Adrenal gland (tissue), 12 donors: Measurements from ENCODE around the gene ARHGEF33. TPM values are rescaled to one million over a fixed set of nuclear protein-coding genes. Genes with fewer than 3 reads are reported as not detected.

Source experiments
- DNase-seq, 7 donors: peaks; one replicate each; pipeline ENCODE4 v3.0.0-alpha.2; 2019 to 2020
- H3K27ac ChIP-seq, 5 donors: fragments of 200-600 bp; sonication (generic) in 4 of 5; 1 replicate in 3 of 5; 2 replicates in 2 of 5; pipeline versions ENCODE4 v1.5.1 to v1.8.0; 2016 to 2020; ENCODE audit warnings: mild to moderate bottlenecking in 1 of 5
- H3K27me3 ChIP-seq: fragments of 200-600 bp; 2 replicates; pipeline ENCODE4 v1.8.0; 2021
- H3K36me3 ChIP-seq, 2 donors: fragments of 200-600 bp; replicated peaks in 1 of 2; 1 replicate in 1 of 2; 2 replicates in 1 of 2; pipeline versions ENCODE4 v1.5.1 to v1.8.0; 2018 to 2022
- H3K4me1 ChIP-seq, 2 donors: fragments of 200-600 bp; replicated peaks in 1 of 2; 1 replicate in 1 of 2; 2 replicates in 1 of 2; pipeline versions ENCODE4 v1.5.1 to v1.8.0; 2018 to 2021
- H3K4me3 ChIP-seq, 4 donors: fragments of 200-600 bp; sonication (generic) in 3 of 4; one replicate each; pipeline ENCODE4 v1.5.1; 2016 to 2018
- H3K9me3 ChIP-seq, 3 donors: fragments of 200-600 bp; sonication (generic) in 1 of 3; replicated peaks in 1 of 3; 1 replicate in 2 of 3; 2 replicates in 1 of 3; pipeline versions ENCODE4 v1.5.1 to v1.8.0; 2016 to 2021
- CTCF ChIP-seq, 6 experiments: fragments of 450-650 bp in 4 of 6; fragments of 200-600 bp in 2 of 6; sonication (generic) in 1 of 6; IDR thresholded peaks; 1 replicate in 5 of 6; 2 replicates in 1 of 6; pipeline versions ENCODE4 v1.5.1 to v1.8.0; 2016 to 2021; ENCODE audit warnings: antibody characterized with exemption in 6 of 6, mild to moderate bottlenecking in 2 of 6, moderate library complexity in 1 of 6
- POLR2A ChIP-seq, 2 donors: fragments of 450-650 bp; IDR thresholded peaks; one replicate each; pipeline ENCODE4 v1.6.1; 2017; ENCODE audit warnings: antibody characterized with exemption in 2 of 2, mild to moderate bottlenecking in 2 of 2, moderate library complexity in 1 of 2
- WGBS, 4 donors: extraction: QIAGEN DNeasy Blood & Tissue Kit in 2 of 4; methylation state at CpG; one replicate each; pipeline versions ENCODE4 v1.1.5 to v1.1.7; 2013 to 2017; 5-methylcytosine and 5-hydroxymethylcytosine counted together
- intact Hi-C, 2 donors: fragments of 100-400 bp; cut with DNase I; formaldehyde crosslinking; loops; one replicate each; pipeline versions ENCODE4 v1.14.1 to v1.15.0; 2022 to 2023
- polyA plus RNA-seq, 3 donors: library from polyadenylated mRNA; stranded (reverse); fragments of 200-250 nt in 2 of 3; fragments of 350-450 nt in 1 of 3; fragmentation: Illumina TruSeq in 1 of 3; extraction: RNeasy Lipid Tissue Mini Kit (QIAGEN cat#74804) in 1 of 3; gene quantifications; one replicate each; pipeline ENCODE4 v1.2.3, GENCODE V29; 2013 to 2014
- total RNA-seq, 9 donors: library from RNA; depleted of rRNA in 4 of 9; stranded (reverse); fragments of >200 nt in 4 of 9; fragments of 120-200 nt in 1 of 9; fragmentation: NEBNext Ultra II Directional in 1 of 9; extraction: Animal tissue kit (Norgen Biotek cat#: 25700) in 1 of 9; gene quantifications; one replicate each; pipeline versions ENCODE4 v1.1.0 to v1.2.4, GENCODE V29; 2013 to 2023
- donor health status: healthy with polysubstance abuse.
- donor health status: Bipolar disorder and iron deficiency.
- donor health status: DM: yes; HTN: yes; CAD: no.
- donor health status: DM: no; HTN: no; CAD: no.
- donor health status: DM: no; HTN: no; CAD: no.
- donor health status: DM: yes; HTN: yes; CAD: no.

Gene ARHGEF33
- total and polyA plus RNA-seq, 12 donors = 0.49 to 8.3 (median 1.9) TPM

- no peak for TF ChIP-seq CTCF (IDR thresholded peaks at IDR 0.05)
- Histone ChIP-seq H3K36me3 (no peaks in the 10 kb centered on the region), H3K27me3 (no peaks in the 10 kb centered on the region), H3K9me3 (no peaks in the 10 kb centered on the region), H3K4me1 (no peaks in the 10 kb centered on the region), H3K27ac (no peak overlapping the region), H3K4me3 (no peak overlapping the region)
- DNase-seq = no peak
- 88 to 98% (median 93%) methylated on average over 2 of the region's 2 CpGs for WGBS, 4 donors
- intact Hi-C loops = no loop called here
These were observed 33.2 kb downstream of the ARHGEF33 start for GRCh38 chr2:38922902-38923301.

- no peak for DNase-seq
- intact Hi-C loops = no loop called here
- no peak overlapping the region for H3K27ac ChIP-seq
- TF ChIP-seq CTCF (IDR thresholded peaks at IDR 0.05) = no peak
- no peak for TF ChIP-seq POLR2A (IDR thresholded peaks at IDR 0.05)
- no peaks in the 10 kb centered on the region for H3K9me3 ChIP-seq
- H3K36me3 ChIP-seq = peaks cover 0 to 3% of the 10 kb centered on the region in 2 donors
- no peaks in the 10 kb centered on the region for H3K4me1 ChIP-seq
- 70 to 91% (median 83%) methylated on average over 9 of the region's 9 CpGs for WGBS, 4 donors
- no peaks in the 10 kb centered on the region for H3K27me3 ChIP-seq
- H3K4me3 ChIP-seq = no peak overlapping the region
These were observed 36.3 kb downstream of the ARHGEF33 start for GRCh38 chr2:38925982-38926381.

DNA sequence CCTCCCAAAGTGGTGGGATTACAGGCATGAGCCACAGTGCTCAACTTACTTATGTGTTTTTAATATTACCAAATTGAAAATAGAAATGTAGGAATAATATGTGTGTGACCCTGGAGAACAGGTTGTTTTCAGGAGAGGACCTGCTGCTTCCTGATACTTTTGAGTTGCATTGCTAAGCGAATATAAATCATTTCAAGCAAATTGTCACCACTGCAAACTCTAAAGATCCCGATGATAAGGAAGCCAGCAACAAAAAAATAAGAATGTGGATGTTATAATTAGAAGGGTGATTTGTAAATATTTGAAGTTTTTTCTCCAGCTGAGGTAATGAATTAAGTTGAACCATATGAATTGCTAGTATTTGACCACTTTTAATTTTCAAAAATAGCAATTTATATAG, 40.9 kb downstream of the ARHGEF33 start:
- no peaks in the 10 kb centered on the region for H3K27me3 ChIP-seq
- no peak overlapping the region for H3K4me3 ChIP-seq
- intact Hi-C loops = no loop called here
- WGBS, 4 donors = 52 to 60% (median 54%) methylated on average over 2 of the region's 2 CpGs
- peaks cover 0 to 3% of the 10 kb centered on the region in 2 donors for H3K36me3 ChIP-seq
- H3K27ac ChIP-seq = no peak overlapping the region
- H3K4me1 ChIP-seq = peaks cover 0 to 3% of the 10 kb centered on the region in 2 donors
- no peak for DNase-seq
- no peak for TF ChIP-seq CTCF (IDR thresholded peaks at IDR 0.05)
- no peak for TF ChIP-seq POLR2A (IDR thresholded peaks at IDR 0.05)
- H3K9me3 ChIP-seq = no peaks in the 10 kb centered on the region

GRCh38 chr2:38932586-38932985, 42.9 kb downstream of the ARHGEF33 start:
- no peak overlapping the region for H3K27ac ChIP-seq
- H3K4me3 ChIP-seq = no peak overlapping the region
- TF ChIP-seq POLR2A (IDR thresholded peaks at IDR 0.05) (no peak), CTCF (IDR thresholded peaks at IDR 0.05) (no peak)
- peaks cover 0 to 3% of the 10 kb centered on the region in 2 donors for H3K36me3 ChIP-seq
- no peak for DNase-seq
- intact Hi-C loops = no loop called here
- no peaks in the 10 kb centered on the region for H3K27me3 ChIP-seq
- no peaks in the 10 kb centered on the region for H3K9me3 ChIP-seq
- 68 to 91% (median 68%) methylated on average over 1 of the region's 1 CpG for WGBS, 4 donors
- H3K4me1 ChIP-seq = peaks cover 0 to 3% of the 10 kb centered on the region in 2 donors
